Panc1 (cell line): Measurements from ENCODE around the gene MTUS2.

ENCODE experiments used
- POLR2AphosphoS5 ChIP-seq: IDR thresholded peaks from 2 replicates; pipeline ENCODE4 v1.6.1; 2012; ENCODE audit warnings: mild to moderate bottlenecking, low read depth, low read length, moderate library complexity
- TF ChIP-seq, protein P1 (sequence below): fragments of 450-650 bp; IDR thresholded peaks from 2 replicates; pipeline ENCODE4 v1.5.1; 2017; ENCODE audit warnings: mild to moderate bottlenecking
- TF ChIP-seq, protein P2 (sequence below), 2 experiments: IDR thresholded peaks; 2 replicates each; pipeline ENCODE4 v1.6.1; 2011 to 2012; ENCODE audit warnings: low read depth in 2 of 2, control low read depth in 1 of 2, low read length in 1 of 2, mild to moderate bottlenecking in 1 of 2, moderate library complexity in 1 of 2; ENCODE audit not compliant: insufficient read depth in 1 of 2

DNA sequence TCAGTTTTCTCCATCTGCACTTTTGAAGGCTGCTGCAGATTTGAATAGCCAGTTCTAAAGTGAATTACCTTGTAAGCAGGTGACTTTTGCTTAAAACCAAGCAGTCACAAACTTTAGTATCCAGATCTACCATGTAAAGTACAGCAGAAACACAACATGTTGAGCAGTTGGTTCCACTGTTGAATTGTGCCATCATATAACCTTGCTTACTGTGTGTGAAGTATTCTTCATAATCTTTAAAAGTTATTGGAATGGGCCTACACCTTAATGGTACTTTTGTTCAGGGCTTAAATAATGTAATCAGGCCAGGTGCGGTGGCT, 23.2 kb upstream of the MTUS2 start:
- TF ChIP-seq, protein P1, sequence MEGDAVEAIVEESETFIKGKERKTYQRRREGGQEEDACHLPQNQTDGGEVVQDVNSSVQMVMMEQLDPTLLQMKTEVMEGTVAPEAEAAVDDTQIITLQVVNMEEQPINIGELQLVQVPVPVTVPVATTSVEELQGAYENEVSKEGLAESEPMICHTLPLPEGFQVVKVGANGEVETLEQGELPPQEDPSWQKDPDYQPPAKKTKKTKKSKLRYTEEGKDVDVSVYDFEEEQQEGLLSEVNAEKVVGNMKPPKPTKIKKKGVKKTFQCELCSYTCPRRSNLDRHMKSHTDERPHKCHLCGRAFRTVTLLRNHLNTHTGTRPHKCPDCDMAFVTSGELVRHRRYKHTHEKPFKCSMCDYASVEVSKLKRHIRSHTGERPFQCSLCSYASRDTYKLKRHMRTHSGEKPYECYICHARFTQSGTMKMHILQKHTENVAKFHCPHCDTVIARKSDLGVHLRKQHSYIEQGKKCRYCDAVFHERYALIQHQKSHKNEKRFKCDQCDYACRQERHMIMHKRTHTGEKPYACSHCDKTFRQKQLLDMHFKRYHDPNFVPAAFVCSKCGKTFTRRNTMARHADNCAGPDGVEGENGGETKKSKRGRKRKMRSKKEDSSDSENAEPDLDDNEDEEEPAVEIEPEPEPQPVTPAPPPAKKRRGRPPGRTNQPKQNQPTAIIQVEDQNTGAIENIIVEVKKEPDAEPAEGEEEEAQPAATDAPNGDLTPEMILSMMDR: peak; percentile 18
- TF ChIP-seq POLR2AphosphoS5: no peak
- TF ChIP-seq, protein P2, sequence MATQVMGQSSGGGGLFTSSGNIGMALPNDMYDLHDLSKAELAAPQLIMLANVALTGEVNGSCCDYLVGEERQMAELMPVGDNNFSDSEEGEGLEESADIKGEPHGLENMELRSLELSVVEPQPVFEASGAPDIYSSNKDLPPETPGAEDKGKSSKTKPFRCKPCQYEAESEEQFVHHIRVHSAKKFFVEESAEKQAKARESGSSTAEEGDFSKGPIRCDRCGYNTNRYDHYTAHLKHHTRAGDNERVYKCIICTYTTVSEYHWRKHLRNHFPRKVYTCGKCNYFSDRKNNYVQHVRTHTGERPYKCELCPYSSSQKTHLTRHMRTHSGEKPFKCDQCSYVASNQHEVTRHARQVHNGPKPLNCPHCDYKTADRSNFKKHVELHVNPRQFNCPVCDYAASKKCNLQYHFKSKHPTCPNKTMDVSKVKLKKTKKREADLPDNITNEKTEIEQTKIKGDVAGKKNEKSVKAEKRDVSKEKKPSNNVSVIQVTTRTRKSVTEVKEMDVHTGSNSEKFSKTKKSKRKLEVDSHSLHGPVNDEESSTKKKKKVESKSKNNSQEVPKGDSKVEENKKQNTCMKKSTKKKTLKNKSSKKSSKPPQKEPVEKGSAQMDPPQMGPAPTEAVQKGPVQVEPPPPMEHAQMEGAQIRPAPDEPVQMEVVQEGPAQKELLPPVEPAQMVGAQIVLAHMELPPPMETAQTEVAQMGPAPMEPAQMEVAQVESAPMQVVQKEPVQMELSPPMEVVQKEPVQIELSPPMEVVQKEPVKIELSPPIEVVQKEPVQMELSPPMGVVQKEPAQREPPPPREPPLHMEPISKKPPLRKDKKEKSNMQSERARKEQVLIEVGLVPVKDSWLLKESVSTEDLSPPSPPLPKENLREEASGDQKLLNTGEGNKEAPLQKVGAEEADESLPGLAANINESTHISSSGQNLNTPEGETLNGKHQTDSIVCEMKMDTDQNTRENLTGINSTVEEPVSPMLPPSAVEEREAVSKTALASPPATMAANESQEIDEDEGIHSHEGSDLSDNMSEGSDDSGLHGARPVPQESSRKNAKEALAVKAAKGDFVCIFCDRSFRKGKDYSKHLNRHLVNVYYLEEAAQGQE (IDR thresholded peaks at IDR 0.05; ENCODE audit: insufficient read depth in 1 of 2, low read depth in 2 of 2, low read length in 1 of 2): no peak
